Liver (tissue), 9 donors: ENCODE results near the gene MKKS. TPM values are rescaled to one million over a fixed set of nuclear protein-coding genes. Genes with fewer than 3 reads are reported as not detected.

Experiments
- DNase-seq: peaks from one replicate; pipeline ENCODE4 v3.0.0-alpha.2; 2017; ENCODE audit warnings: low spot score
- H3K27ac ChIP-seq, 2 donors: one replicate each; pipeline ENCODE4 v1.7.0; 2013; ENCODE audit warnings: inconsistent platforms in 2 of 2, low read length in 2 of 2, control low read depth in 1 of 2, low read depth in 1 of 2, mild to moderate bottlenecking in 1 of 2
- H3K27me3 ChIP-seq, 4 donors: one replicate each; pipeline versions ENCODE4 v1.6.1 to v1.7.0; 2013; ENCODE audit warnings: low read length in 3 of 4, inconsistent platforms in 1 of 4, mild to moderate bottlenecking in 1 of 4, moderate library complexity in 1 of 4; ENCODE audit not compliant: control insufficient read depth in 4 of 4, insufficient read depth in 4 of 4
- H3K36me3 ChIP-seq, 4 donors: one replicate each; pipeline versions ENCODE4 v1.6.1 to v1.7.0; 2013; ENCODE audit warnings: low read length in 3 of 4, mild to moderate bottlenecking in 3 of 4, low read depth in 1 of 4, moderate library complexity in 1 of 4; ENCODE audit not compliant: control insufficient read depth in 4 of 4, insufficient read depth in 3 of 4
- H3K4me1 ChIP-seq, 4 donors: one replicate each; pipeline versions ENCODE4 v1.6.1 to v1.7.0; 2013; ENCODE audit warnings: low read length in 3 of 4, mild to moderate bottlenecking in 3 of 4, moderate library complexity in 1 of 4; ENCODE audit not compliant: control insufficient read depth in 4 of 4, insufficient read depth in 4 of 4
- H3K4me3 ChIP-seq, 3 donors: one replicate each; pipeline versions ENCODE4 v1.6.1 to v1.7.0; 2013; ENCODE audit warnings: low read length in 3 of 3, control low read depth in 1 of 3, low read depth in 1 of 3, mild to moderate bottlenecking in 1 of 3
- H3K9ac ChIP-seq, 2 donors: one replicate each; pipeline ENCODE4 v1.7.0; 2013; ENCODE audit warnings: low read length in 2 of 2, mild to moderate bottlenecking in 2 of 2, moderate library complexity in 2 of 2, control low read depth in 1 of 2, low read depth in 1 of 2
- H3K9me3 ChIP-seq, 4 donors: one replicate each; pipeline versions ENCODE4 v1.6.1 to v1.7.0; 2013; ENCODE audit warnings: low read length in 3 of 4; ENCODE audit not compliant: control insufficient read depth in 4 of 4
- CTCF ChIP-seq: fragments of 150-350 bp; IDR thresholded peaks from 2 replicates; pipeline ENCODE4 v1.5.1; 2017; ENCODE audit warnings: improper control_type of control experiment, low read depth, low read length; ENCODE audit not compliant: missing input control
- EGR1 ChIP-seq, 2 donors: IDR thresholded peaks; 2 replicates each; pipeline ENCODE4 v1.6.1; 2016 to 2018; ENCODE audit warnings: antibody characterized with exemption in 2 of 2, low read depth in 2 of 2
- FOXA1 ChIP-seq: IDR thresholded peaks from 2 replicates; pipeline ENCODE4 v1.6.1; 2016; ENCODE audit warnings: antibody characterized with exemption
- FOXA2 ChIP-seq: IDR thresholded peaks from 2 replicates; pipeline ENCODE4 v1.6.1; 2016; ENCODE audit warnings: antibody characterized with exemption
- HNF4A ChIP-seq, 2 donors: conservative IDR thresholded peaks; 2 replicates each; pipeline ENCODE4 v1.6.1; 2016; ENCODE audit warnings: antibody characterized with exemption in 2 of 2, mild to moderate bottlenecking in 2 of 2
- HNF4G ChIP-seq: IDR thresholded peaks from 2 replicates; pipeline ENCODE4 v1.6.1; 2016; ENCODE audit warnings: antibody characterized with exemption
- JUND ChIP-seq, 2 donors: IDR thresholded peaks; 2 replicates each; pipeline ENCODE4 v1.6.1; 2016; ENCODE audit warnings: antibody characterized with exemption in 2 of 2
- NR2F2 ChIP-seq: IDR thresholded peaks from 2 replicates; pipeline ENCODE4 v1.6.1; 2016; ENCODE audit warnings: antibody characterized with exemption
- RAD21 ChIP-seq, 2 donors: IDR thresholded peaks; 2 replicates each; pipeline ENCODE4 v1.6.1; 2016; ENCODE audit warnings: antibody characterized with exemption in 2 of 2, mild to moderate bottlenecking in 2 of 2
- RXRA ChIP-seq, 2 donors: IDR thresholded peaks; 2 replicates each; pipeline ENCODE4 v1.6.1; 2017 to 2018; ENCODE audit warnings: antibody characterized with exemption in 2 of 2, mild to moderate bottlenecking in 1 of 2
- SP1 ChIP-seq: IDR thresholded peaks from 2 replicates; pipeline ENCODE4 v1.6.1; 2018; ENCODE audit warnings: antibody characterized with exemption, mild to moderate bottlenecking
- TAF1 ChIP-seq: conservative IDR thresholded peaks from 2 replicates; pipeline ENCODE4 v1.6.1; 2016; ENCODE audit warnings: antibody characterized with exemption, mild to moderate bottlenecking
- YY1 ChIP-seq: IDR thresholded peaks from 2 replicates; pipeline ENCODE4 v1.6.1; 2016; ENCODE audit warnings: antibody characterized with exemption, mild to moderate bottlenecking
- WGBS: extraction: QIAGEN DNeasy Blood & Tissue Kit; methylation state at CpG from one replicate; pipeline ENCODE4 v1.1.7; 2013; 5-methylcytosine and 5-hydroxymethylcytosine counted together
- polyA plus RNA-seq, 2 donors: library from polyadenylated mRNA; stranded (reverse) in 1 of 2; unstranded in 1 of 2; fragments of 200-250 nt in 1 of 2; fragments of >200 nt in 1 of 2; fragmentation: Nextera tagmentation in 1 of 2; extraction: Ambion mirVana in 1 of 2; gene quantifications; one replicate each; pipeline versions ENCODE4 v1.2.1 to v1.2.3, GENCODE V29; 2013 to 2015
- total RNA-seq, 2 donors: library from RNA; depleted of rRNA; stranded (reverse); fragments of >200 nt; gene quantifications; one replicate each; pipeline ENCODE4 v1.2.3, GENCODE V29; 2014
- TF ChIP-seq, protein P1 (sequence below): IDR thresholded peaks from 2 replicates; pipeline ENCODE4 v1.6.1; 2016; ENCODE audit warnings: antibody characterized with exemption
- TF ChIP-seq, protein P2 (sequence below): IDR thresholded peaks from 2 replicates; pipeline ENCODE4 v1.6.1; 2016; ENCODE audit warnings: antibody characterized with exemption
- TF ChIP-seq, protein P3 (sequence below): IDR thresholded peaks from 2 replicates; pipeline ENCODE4 v1.6.1; 2016; ENCODE audit warnings: antibody characterized with exemption
- TF ChIP-seq, protein P4 (sequence below): IDR thresholded peaks from 2 replicates; pipeline ENCODE4 v1.6.1; 2016; ENCODE audit warnings: antibody characterized with exemption, mild to moderate bottlenecking
- donor health status: healthy.
- donor health status: healthy.
- donor health status: healthy.
- donor health status: healthy.
- donor health status: healthy.

Gene MKKS
- total and polyA plus RNA-seq, 4 donors: 8.3 to 19.1 (median 14.7) TPM

DNA sequence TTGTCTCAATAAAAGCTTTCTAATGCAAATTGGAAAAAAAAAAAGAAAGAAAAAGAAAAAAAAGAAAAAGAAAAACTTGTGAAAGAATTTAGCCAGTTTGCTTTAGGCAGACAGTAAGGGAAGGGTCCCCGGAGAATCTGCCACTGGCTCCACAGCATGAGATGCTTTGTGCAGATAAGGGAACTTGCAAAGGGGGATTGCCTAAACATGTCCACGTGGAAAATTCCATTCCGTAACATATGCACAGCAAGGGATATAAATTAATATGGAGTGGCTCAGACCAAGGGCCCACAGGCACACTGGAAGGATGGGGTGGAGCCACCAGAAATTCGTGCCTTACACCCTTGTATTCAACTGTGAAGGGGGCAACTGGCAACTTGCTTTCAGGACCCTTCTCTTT is 45.4 kb downstream of the MKKS start:
- Histone ChIP-seq H3K27me3 (no peaks in the 10 kb centered on the region), H3K9ac (no peak overlapping the region), H3K9me3 (no peaks in the 10 kb centered on the region), H3K27ac (no peak overlapping the region), H3K36me3 (no peaks in the 10 kb centered on the region), H3K4me3 (no peak overlapping the region), H3K4me1 (no peaks in the 10 kb centered on the region)
- 89% methylated on average over 4 of the region's 4 CpGs for WGBS
- TF ChIP-seq FOXA2: no peak
- TF ChIP-seq, protein P1, sequence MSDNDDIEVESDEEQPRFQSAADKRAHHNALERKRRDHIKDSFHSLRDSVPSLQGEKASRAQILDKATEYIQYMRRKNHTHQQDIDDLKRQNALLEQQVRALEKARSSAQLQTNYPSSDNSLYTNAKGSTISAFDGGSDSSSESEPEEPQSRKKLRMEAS: no peak
- TF ChIP-seq, protein P2, sequence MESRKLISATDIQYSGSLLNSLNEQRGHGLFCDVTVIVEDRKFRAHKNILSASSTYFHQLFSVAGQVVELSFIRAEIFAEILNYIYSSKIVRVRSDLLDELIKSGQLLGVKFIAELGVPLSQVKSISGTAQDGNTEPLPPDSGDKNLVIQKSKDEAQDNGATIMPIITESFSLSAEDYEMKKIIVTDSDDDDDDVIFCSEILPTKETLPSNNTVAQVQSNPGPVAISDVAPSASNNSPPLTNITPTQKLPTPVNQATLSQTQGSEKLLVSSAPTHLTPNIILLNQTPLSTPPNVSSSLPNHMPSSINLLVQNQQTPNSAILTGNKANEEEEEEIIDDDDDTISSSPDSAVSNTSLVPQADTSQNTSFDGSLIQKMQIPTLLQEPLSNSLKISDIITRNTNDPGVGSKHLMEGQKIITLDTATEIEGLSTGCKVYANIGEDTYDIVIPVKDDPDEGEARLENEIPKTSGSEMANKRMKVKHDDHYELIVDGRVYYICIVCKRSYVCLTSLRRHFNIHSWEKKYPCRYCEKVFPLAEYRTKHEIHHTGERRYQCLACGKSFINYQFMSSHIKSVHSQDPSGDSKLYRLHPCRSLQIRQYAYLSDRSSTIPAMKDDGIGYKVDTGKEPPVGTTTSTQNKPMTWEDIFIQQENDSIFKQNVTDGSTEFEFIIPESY: no peak
- no peak for TF ChIP-seq FOXA1
- TF ChIP-seq EGR1 (IDR thresholded peaks at IDR 0.05; ENCODE audit: low read depth in 2 of 2): no peak
- TF ChIP-seq, protein P3, sequence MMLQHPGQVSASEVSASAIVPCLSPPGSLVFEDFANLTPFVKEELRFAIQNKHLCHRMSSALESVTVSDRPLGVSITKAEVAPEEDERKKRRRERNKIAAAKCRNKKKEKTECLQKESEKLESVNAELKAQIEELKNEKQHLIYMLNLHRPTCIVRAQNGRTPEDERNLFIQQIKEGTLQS: no peak
- no peak for TF ChIP-seq CTCF
- TF ChIP-seq TAF1: no peak
- no peak for TF ChIP-seq NR2F2
- TF ChIP-seq SP1: no peak
- TF ChIP-seq YY1: no peak
- TF ChIP-seq, protein P4, sequence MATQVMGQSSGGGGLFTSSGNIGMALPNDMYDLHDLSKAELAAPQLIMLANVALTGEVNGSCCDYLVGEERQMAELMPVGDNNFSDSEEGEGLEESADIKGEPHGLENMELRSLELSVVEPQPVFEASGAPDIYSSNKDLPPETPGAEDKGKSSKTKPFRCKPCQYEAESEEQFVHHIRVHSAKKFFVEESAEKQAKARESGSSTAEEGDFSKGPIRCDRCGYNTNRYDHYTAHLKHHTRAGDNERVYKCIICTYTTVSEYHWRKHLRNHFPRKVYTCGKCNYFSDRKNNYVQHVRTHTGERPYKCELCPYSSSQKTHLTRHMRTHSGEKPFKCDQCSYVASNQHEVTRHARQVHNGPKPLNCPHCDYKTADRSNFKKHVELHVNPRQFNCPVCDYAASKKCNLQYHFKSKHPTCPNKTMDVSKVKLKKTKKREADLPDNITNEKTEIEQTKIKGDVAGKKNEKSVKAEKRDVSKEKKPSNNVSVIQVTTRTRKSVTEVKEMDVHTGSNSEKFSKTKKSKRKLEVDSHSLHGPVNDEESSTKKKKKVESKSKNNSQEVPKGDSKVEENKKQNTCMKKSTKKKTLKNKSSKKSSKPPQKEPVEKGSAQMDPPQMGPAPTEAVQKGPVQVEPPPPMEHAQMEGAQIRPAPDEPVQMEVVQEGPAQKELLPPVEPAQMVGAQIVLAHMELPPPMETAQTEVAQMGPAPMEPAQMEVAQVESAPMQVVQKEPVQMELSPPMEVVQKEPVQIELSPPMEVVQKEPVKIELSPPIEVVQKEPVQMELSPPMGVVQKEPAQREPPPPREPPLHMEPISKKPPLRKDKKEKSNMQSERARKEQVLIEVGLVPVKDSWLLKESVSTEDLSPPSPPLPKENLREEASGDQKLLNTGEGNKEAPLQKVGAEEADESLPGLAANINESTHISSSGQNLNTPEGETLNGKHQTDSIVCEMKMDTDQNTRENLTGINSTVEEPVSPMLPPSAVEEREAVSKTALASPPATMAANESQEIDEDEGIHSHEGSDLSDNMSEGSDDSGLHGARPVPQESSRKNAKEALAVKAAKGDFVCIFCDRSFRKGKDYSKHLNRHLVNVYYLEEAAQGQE: no peak
- no peak for TF ChIP-seq RXRA (IDR thresholded peaks at IDR 0.05)
- no peak for TF ChIP-seq HNF4G
- no peak for TF ChIP-seq HNF4A (conservative IDR thresholded peaks at IDR 0.05)
- DNase-seq: no peak

DNA sequence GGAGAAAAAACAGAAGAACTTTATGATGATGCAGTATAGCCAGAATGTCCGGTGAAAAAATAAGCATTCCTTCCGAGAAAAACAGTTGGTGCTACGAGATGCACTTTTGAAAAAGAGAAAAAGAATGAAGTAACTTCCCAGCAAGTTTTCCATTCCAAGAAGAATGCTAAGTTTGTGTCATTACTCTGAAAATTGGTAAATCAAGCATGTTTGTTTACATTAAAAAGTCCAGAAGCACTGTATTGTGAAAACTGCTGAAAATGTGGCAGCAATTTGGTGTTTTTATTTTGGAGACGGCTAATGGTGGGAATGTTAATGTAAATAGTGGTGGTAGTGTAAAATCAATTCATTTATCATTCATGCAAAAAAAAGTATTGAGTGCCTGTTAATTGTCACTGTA is 46.3 kb downstream of the MKKS start:
- H3K27ac ChIP-seq: no peak overlapping the region
- no peak overlapping the region for H3K9ac ChIP-seq
- TF ChIP-seq JUND (IDR thresholded peaks at IDR 0.05) (no peak), RAD21 (IDR thresholded peaks at IDR 0.05) (no peak), YY1 (no peak), FOXA1 (no peak), CTCF (no peak), NR2F2 (no peak), SP1 (no peak)
- H3K36me3 ChIP-seq: no peaks in the 10 kb centered on the region
- 90% methylated on average over 4 of the region's 4 CpGs for WGBS
- H3K27me3 ChIP-seq: no peaks in the 10 kb centered on the region
- no peak for DNase-seq
- no peak overlapping the region for H3K4me3 ChIP-seq
- no peaks in the 10 kb centered on the region for H3K4me1 ChIP-seq
- H3K9me3 ChIP-seq: no peaks in the 10 kb centered on the region
